GM12864 (cell line): ENCODE data around the gene PTEN.
"Not testable (repeated sequence)": the region's sequence is repeated elsewhere in the genome, so short reads cannot be mapped to it uniquely, and the experiment has no call there.

Experiments used
- DNase-seq: peaks from one replicate; pipeline ENCODE4 v3.0.0-alpha.2; 2011; ENCODE audit warnings: low read depth
- H3K4me3 ChIP-seq: 2 replicates; pipeline ENCODE4 v1.5.1; 2011; ENCODE audit warnings: mild to moderate bottlenecking, low read depth, low read length, control low read depth
- TF ChIP-seq, protein P1 (sequence below): IDR thresholded peaks from 2 replicates; pipeline ENCODE4 v1.5.1; 2011; ENCODE audit warnings: low read depth, mild to moderate bottlenecking, moderate library complexity, low read length, control low read depth, inconsistent platforms; ENCODE audit errors: missing control alignments

PTEN gene

GRCh38 chr10:87860156-87860795 is 3.1 kb upstream of the PTEN start:
- no peak overlapping the region; the same call in 1 of the 2 replicates for H3K4me3 ChIP-seq
- TF ChIP-seq, protein P1, sequence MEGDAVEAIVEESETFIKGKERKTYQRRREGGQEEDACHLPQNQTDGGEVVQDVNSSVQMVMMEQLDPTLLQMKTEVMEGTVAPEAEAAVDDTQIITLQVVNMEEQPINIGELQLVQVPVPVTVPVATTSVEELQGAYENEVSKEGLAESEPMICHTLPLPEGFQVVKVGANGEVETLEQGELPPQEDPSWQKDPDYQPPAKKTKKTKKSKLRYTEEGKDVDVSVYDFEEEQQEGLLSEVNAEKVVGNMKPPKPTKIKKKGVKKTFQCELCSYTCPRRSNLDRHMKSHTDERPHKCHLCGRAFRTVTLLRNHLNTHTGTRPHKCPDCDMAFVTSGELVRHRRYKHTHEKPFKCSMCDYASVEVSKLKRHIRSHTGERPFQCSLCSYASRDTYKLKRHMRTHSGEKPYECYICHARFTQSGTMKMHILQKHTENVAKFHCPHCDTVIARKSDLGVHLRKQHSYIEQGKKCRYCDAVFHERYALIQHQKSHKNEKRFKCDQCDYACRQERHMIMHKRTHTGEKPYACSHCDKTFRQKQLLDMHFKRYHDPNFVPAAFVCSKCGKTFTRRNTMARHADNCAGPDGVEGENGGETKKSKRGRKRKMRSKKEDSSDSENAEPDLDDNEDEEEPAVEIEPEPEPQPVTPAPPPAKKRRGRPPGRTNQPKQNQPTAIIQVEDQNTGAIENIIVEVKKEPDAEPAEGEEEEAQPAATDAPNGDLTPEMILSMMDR: peak; percentile 65
- peak; percentile 56 for DNase-seq

DNA sequence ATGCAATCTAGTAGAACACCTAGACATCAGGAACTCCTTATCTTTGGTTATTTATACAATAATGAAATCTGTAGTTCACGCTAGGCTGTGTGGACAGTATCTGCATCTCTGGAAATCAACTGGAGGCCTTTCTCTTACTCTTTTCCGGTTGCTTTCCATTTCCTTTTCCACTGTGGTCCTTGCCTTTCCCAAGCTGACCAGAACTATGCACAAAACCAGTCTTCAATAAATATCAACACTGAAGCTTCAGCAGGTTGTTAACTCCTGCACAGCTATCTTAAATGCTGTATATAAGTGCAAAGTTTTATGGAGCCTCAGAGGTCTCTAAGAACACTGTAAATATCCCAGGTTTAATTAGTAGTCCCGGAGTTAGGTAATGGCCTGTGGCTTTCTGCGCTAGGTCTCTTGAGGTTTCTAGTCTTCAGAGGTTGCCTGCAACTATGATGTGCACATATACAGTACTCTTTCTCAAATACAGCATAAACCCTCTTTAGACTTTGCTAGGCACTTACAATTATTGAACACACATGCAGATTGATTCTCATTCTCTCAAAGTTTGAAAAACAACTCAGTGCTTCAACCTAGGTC is 2.5 kb upstream of the PTEN start:
- H3K4me3 ChIP-seq: peak overlapping the region; percentile 98; the same call in 1 of the 2 replicates
- TF ChIP-seq, protein P1: no peak
- DNase-seq: no peak

DNA sequence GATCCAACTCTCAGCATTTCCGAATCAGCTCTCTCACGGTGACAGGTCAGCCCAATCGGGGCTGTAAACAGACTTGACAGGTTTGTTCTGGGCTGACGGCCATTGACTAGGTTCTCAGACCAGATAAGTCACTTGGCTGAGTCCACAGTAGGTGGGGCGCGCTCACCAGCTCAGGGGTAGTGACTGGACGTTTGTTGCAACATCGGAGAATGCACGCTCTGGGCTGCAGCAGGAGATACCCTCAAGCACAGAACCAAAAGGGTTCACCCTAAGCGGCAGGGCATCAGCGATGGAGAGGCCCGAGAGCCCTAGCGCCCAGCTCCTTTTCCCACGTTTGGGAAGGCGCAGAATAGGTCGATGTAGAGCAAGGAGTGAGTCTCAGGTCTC is 1.9 kb upstream of the PTEN start:
- DNase-seq: peak; percentile 62
- peak overlapping the region; percentile 98 for H3K4me3 ChIP-seq
- TF ChIP-seq, protein P1: peak; percentile 34

GRCh38 chr10:87861953-87862678 is 1.3 kb upstream of the PTEN start:
- peak overlapping the region; percentile 98 for H3K4me3 ChIP-seq
- DNase-seq: peak; percentile 99
- TF ChIP-seq, protein P1: no peak

GRCh38 chr10:87862679-87863052 is 759 bp upstream of the PTEN start:
- peak; percentile 45 for DNase-seq
- H3K4me3 ChIP-seq: peak overlapping the region; percentile 98
- TF ChIP-seq, protein P1: no peak

DNA sequence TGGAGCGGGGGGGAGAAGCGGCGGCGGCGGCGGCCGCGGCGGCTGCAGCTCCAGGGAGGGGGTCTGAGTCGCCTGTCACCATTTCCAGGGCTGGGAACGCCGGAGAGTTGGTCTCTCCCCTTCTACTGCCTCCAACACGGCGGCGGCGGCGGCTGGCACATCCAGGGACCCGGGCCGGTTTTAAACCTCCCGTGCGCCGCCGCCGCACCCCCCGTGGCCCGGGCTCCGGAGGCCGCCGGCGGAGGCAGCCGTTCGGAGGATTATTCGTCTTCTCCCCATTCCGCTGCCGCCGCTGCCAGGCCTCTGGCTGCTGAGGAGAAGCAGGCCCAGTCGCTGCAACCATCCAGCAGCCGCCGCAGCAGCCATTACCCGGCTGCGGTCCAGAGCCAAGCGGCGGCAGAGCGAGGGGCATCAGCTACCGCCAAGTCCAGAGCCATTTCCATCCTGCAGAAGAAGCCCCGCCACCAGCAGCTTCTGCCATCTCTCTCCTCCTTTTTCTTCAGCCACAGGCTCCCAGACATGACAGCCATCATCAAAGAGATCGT is 598 bp downstream of the PTEN start:
- peak overlapping the region; percentile 98 for H3K4me3 ChIP-seq
- not testable (repeated sequence) for DNase-seq

- peak overlapping the region; percentile 98 for H3K4me3 ChIP-seq
- TF ChIP-seq, protein P1: no peak
- no peak for DNase-seq
Observed at GRCh38 chr10:87864496-87865059, 1.2 kb downstream of the PTEN start.
